Pancreas (tissue), 10 donors: ENCODE results near the gene RGS11. TPM values are rescaled to one million over a fixed set of nuclear protein-coding genes. Genes with fewer than 3 reads are reported as not detected.

Source experiments
- ATAC-seq, 4 donors: fragments of 200-7000 bp; cut with Tn5 transposase; one replicate each; pipeline versions ENCODE4 v1.8.0 to v1.9.1; 2020; ENCODE audit warnings: mild to moderate bottlenecking in 4 of 4, moderate library complexity in 4 of 4
- DNase-seq, 6 donors: peaks; one replicate each; pipeline ENCODE4 v3.0.0-alpha.2; 2020
- FAIRE-seq: peaks from 2 replicates; lab custom pipeline; 2012; peaks lifted over from hg19 to GRCh38; lab: Jason Lieb, UNC
- H3K27ac ChIP-seq, 4 donors: fragments of 200-600 bp; sonication (generic); 1 replicate in 3 of 4; 2 replicates in 1 of 4; pipeline versions ENCODE4 v1.5.0 to v1.8.0; 2020
- H3K27me3 ChIP-seq, 4 donors: fragments of 200-600 bp; one replicate each; pipeline ENCODE4 v1.8.0; 2021
- H3K36me3 ChIP-seq, 3 donors: fragments of 200-600 bp; sonication (generic) in 1 of 3; one replicate each; pipeline versions ENCODE4 v1.5.0 to v1.8.0; 2020 to 2021
- H3K4me1 ChIP-seq, 3 donors: fragments of 200-600 bp; one replicate each; pipeline ENCODE4 v1.8.0; 2021
- H3K4me3 ChIP-seq, 4 donors: fragments of 200-600 bp; sonication (generic) in 2 of 4; one replicate each; pipeline versions ENCODE4 v1.5.0 to v1.8.0; 2020 to 2021
- H3K9me3 ChIP-seq, 4 donors: fragments of 200-600 bp; one replicate each; pipeline ENCODE4 v1.8.0; 2021
- WGBS, 2 donors: extraction: QIAGEN DNeasy Blood & Tissue Kit; methylation state at CpG; one replicate each; pipeline ENCODE4 v1.1.7; 2013; 5-methylcytosine and 5-hydroxymethylcytosine counted together
- intact Hi-C, 3 donors: fragments of 100-400 bp; cut with DNase I; formaldehyde crosslinking; loops; one replicate each; pipeline versions ENCODE4 v1.11.1 to v1.14.2; 2022
- polyA plus RNA-seq, 2 donors: library from polyadenylated mRNA; stranded (reverse); fragments of 200-250 nt; gene quantifications; one replicate each; pipeline ENCODE4 v1.2.3, GENCODE V29; 2013
- total RNA-seq, 6 donors: library from RNA; stranded (reverse); fragmentation: NEBNext Ultra II Directional in 4 of 6; extraction: Animal tissue kit (Norgen Biotek cat#: 25700) in 4 of 6; gene quantifications; one replicate each; pipeline versions ENCODE4 v1.2.1 to v1.2.4, GENCODE V29; 2021 to 2023
- TF ChIP-seq, protein P1 (sequence below), 4 donors: fragments of 200-600 bp; sonication (generic) in 3 of 4; IDR thresholded peaks; one replicate each; pipeline versions ENCODE4 v1.5.0 to v1.8.0; 2021; ENCODE audit warnings: antibody characterized with exemption in 4 of 4
- donor health status: healthy with polysubstance abuse.
- donor health status: DM: no; HTN: no; CAD: no; lungs with moderate emphysema.
- donor health status: DM: no; HTN: no; CAD: no.
- donor health status: control.
- donor health status: control.
- donor health status: Bipolar disorder and iron deficiency.
- donor health status: DM: yes; HTN: yes; CAD: no.
- donor health status: DM: no; HTN: no; CAD: no.
- donor health status: DM: no; HTN: no; CAD: no.
- donor health status: DM: yes; HTN: yes; CAD: no.

RGS11 gene
- total and polyA plus RNA-seq, 8 donors = 4.5 to 47.2 (median 8.1) TPM

DNA sequence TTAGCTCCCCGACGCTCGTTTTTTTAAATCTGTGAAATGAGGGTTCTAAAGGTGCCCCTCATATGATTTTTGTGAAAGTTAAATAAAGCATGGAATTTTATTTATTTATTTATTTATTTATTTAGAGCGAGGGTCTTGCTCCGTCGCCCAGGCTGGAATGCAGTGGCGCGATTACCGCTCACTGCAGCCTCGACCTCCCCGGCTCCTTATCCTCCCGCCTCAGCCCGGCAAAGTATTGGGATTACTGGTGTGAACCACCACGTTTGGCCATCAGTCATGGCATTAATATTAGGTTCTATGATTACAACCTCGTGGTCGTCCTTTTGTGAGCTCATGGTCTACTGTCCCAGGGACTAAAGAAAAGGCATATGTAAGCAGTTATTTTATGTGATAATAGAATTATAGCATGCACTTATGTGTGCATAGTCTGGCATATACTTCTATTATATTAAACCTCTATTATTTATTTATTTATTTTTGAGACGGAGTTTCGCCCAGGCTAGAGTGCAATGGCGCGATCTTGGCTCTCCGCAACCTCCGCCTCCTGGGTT, 45.9 kb downstream of the RGS11 start:
- H3K4me1 ChIP-seq = peaks cover 6 to 16% (median 10%) of the 10 kb centered on the region in 3 donors
- ATAC-seq (no peak), DNase-seq (no peak), FAIRE-seq (no peak)
- intact Hi-C loops = loop anchor here in 1 of 3 donors (5.0 kb wide), 1 partner anchor 47 kb away; the partner anchor contains the start of gene RGS11
- WGBS, 2 donors = 70 to 73% methylated on average over 22 of the region's 22 CpGs
- no peaks in the 10 kb centered on the region for H3K27me3 ChIP-seq
- TF ChIP-seq, protein P1, sequence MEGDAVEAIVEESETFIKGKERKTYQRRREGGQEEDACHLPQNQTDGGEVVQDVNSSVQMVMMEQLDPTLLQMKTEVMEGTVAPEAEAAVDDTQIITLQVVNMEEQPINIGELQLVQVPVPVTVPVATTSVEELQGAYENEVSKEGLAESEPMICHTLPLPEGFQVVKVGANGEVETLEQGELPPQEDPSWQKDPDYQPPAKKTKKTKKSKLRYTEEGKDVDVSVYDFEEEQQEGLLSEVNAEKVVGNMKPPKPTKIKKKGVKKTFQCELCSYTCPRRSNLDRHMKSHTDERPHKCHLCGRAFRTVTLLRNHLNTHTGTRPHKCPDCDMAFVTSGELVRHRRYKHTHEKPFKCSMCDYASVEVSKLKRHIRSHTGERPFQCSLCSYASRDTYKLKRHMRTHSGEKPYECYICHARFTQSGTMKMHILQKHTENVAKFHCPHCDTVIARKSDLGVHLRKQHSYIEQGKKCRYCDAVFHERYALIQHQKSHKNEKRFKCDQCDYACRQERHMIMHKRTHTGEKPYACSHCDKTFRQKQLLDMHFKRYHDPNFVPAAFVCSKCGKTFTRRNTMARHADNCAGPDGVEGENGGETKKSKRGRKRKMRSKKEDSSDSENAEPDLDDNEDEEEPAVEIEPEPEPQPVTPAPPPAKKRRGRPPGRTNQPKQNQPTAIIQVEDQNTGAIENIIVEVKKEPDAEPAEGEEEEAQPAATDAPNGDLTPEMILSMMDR (IDR thresholded peaks at IDR 0.05) = no peak
- H3K9me3 ChIP-seq = no peaks in the 10 kb centered on the region
- H3K36me3 ChIP-seq = peaks cover 0 to 15% (median 0%) of the 10 kb centered on the region in 3 donors
- peak overlapping the region in 3 of 4 donors; percentile 84 to 98 (median 93) for H3K4me3 ChIP-seq
- H3K27ac ChIP-seq = peak overlapping the region in 2 of 4 donors; percentile 94

DNA sequence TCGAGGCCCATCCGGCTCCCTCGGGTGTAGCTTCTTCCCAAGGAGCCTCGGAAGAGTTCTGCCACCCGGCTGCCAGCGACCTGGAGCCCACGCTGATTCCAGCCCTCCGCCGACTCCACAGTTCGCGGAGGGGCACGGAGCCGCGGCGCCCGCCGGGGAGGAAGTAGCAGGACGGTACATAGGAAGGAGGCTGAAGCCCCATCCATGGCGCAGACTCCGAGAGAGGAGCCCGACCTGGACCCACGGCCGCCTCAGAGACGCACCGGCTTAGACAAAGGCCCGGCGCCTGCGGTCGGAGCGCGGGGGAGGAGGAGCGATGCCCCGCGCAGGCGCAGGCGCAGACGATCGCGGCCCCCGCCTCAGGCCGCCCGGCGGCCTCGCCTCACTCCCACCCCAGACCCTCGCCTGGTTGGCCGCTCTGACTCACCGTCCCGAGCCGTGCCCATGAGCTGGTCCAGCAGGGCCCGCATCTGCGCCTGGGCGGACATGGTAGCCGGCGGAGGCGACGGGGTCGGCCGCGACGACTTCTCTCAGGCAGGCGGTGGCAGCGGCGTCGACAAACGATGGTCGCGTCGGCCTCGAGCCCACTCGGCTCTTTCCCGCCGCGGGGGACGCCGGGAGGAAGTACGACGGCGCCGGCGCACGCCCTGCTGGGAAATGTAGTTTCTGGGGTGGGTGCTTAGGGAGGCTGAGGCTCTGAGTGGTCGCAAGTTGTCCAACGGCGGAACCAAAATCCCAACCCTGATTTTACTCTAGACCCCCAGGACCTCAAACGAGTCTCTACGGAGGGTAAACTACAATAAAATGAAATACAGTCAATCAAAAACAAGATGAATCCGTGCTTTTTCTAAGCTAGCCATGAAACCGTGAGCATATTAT, 46.7 kb downstream of the RGS11 start, which contains the start of gene LUC7L:
LUC7L (minus strand) TSS at position 598 of the 879 bp plus-strand sequence; CDS start at position 488, 110 bp downstream.
- H3K27me3 ChIP-seq = no peaks in the 10 kb centered on the region
- TF ChIP-seq, protein P1 (IDR thresholded peaks at IDR 0.05) = no peak
- H3K9me3 ChIP-seq = no peaks in the 10 kb centered on the region
- WGBS, 2 donors = 1 to 2% methylated on average over 60 to 88 of the region's 88 CpGs
- peak; percentile 76 to 95 (median 82) for DNase-seq
- H3K4me1 ChIP-seq = peaks cover 6 to 16% (median 10%) of the 10 kb centered on the region in 3 donors
- intact Hi-C loops = loop anchor here in 1 of 3 donors (5.0 kb wide), 1 partner anchor 48 kb away; the partner anchor contains the start of gene RGS11
- ATAC-seq = peak; percentile 88 to 97 (median 95)
- peak within 1 kb of the TSS; percentile 84 to 98 (median 88) for H3K4me3 ChIP-seq
- peak within 1 kb of the TSS; percentile 89 to 94 (median 92) for H3K27ac ChIP-seq
- peaks cover 0 to 22% (median 0%) of the 10 kb centered on the region in 3 donors for H3K36me3 ChIP-seq
- FAIRE-seq = no peak

DNA sequence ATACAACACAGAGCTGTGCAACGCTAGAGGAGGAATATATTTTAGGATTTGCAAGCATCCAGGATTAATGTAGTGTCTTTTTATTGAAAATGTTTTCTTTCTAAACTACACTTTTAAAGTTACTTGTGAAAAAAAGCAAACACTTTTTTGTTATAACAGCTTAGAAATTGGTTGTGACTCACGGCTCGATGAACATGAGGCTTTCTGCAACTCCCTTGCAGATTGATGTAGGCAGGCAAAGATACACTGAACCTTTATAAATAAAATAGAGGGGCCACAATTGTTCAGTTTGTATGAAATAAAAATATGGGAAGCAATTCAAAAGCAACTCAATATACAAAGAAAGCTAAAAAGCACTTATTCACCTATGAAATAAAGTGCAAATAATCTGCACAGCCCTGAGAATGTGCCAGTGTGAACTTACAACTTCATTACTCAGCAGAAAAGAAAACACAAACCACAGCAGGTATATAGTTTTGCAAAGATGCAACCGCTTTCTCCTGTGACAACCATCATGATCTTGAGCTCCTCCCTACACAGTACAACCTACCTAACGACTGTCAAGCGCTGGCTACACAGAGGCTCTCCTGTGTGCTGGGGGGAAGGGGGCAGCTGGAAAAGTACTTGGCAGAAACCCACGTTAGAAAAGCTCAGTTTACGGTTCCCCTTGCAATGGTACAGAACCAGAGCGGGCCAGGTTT, 47.4 kb downstream of the RGS11 start:
- DNase-seq (no peak), ATAC-seq (peak; percentile 10 to 28 (median 12)), FAIRE-seq (no peak)
- no peaks in the 10 kb centered on the region for H3K9me3 ChIP-seq
- H3K27me3 ChIP-seq = no peaks in the 10 kb centered on the region
- peaks cover 6 to 16% (median 10%) of the 10 kb centered on the region in 3 donors for H3K4me1 ChIP-seq
- WGBS, 2 donors = 12 to 19% methylated on average over 9 of the region's 9 CpGs
- intact Hi-C loops = loop anchor here in 1 of 3 donors (5.0 kb wide), 1 partner anchor 49 kb away; the partner anchor contains the start of gene RGS11
- peak overlapping the region; percentile 89 to 94 (median 92) for H3K27ac ChIP-seq
- TF ChIP-seq, protein P1 (IDR thresholded peaks at IDR 0.05) = no peak
- H3K36me3 ChIP-seq = peaks cover 0 to 29% (median 0%) of the 10 kb centered on the region in 3 donors
- peak overlapping the region; percentile 84 to 98 (median 88) for H3K4me3 ChIP-seq

DNA sequence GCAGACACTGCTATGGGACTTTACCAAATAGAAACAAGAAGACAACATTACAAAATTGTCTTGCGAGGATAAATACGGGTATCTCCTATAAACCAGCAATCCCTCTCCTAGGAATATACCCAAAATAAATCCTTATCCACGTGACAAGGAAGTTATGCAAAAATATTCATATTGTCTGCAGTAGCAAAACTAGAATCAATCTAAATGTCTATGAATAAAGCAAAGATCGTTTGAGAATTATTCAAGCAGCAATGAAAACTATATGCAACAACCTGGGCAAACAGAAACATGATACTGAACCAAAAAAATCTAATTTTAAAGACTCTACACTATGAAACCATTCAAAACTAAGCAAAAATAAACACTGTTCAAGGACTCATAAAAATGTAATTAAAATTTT, 55.7 kb downstream of the RGS11 start:
- intact Hi-C loops = no loop called here
- ATAC-seq = no peak

More for the DNA sequence above, 55.7 kb downstream of the RGS11 start:
- no peaks in the 10 kb centered on the region for H3K9me3 ChIP-seq
- TF ChIP-seq, protein P1 (IDR thresholded peaks at IDR 0.05) = no peak
- no peak for DNase-seq
- no peak overlapping the region for H3K4me3 ChIP-seq
- no peak for FAIRE-seq
- no peak overlapping the region for H3K27ac ChIP-seq
- peaks cover 0 to 52% (median 6%) of the 10 kb centered on the region in 3 donors for H3K36me3 ChIP-seq
- no peaks in the 10 kb centered on the region for H3K27me3 ChIP-seq
- WGBS, 2 donors = 60 to 65% methylated on average over 4 of the region's 4 CpGs
- no peaks in the 10 kb centered on the region for H3K4me1 ChIP-seq

Other genes with a start within 250 kb of the RGS11 start
- 1 to 10 TPM; 2.8 to 4.7 (median 4.1) TPM for gene POLR3K, start 222.3 kb downstream of the RGS11 start, total RNA-seq
- gene POLR3K, start 222.3 kb downstream of the RGS11 start, polyA plus RNA-seq = 1 to 10 TPM; 4.1 to 5.3 TPM
- 1 to 10 TPM; 6.8 to 9.2 (median 7.8) TPM for gene SNRNP25, start 222.1 kb downstream of the RGS11 start, total RNA-seq
- 10 to 100 TPM; 17.1 to 17.3 TPM for gene SNRNP25, start 222.1 kb downstream of the RGS11 start, polyA plus RNA-seq
- 10 to 100 TPM in 5 of 6 donors, 1 to 10 TPM in 1; 7.3 to 24.0 (median 11.2) TPM for gene RHBDF1, start 203.3 kb downstream of the RGS11 start, total RNA-seq
- gene RHBDF1, start 203.3 kb downstream of the RGS11 start, polyA plus RNA-seq = 10 to 100 TPM; 54.1 to 56.3 TPM
- 10 to 100 TPM; 19.2 to 28.3 (median 24.4) TPM for gene MPG, start 197.7 kb downstream of the RGS11 start, total RNA-seq
- 10 to 100 TPM; 48.4 to 62.5 TPM for gene MPG, start 197.7 kb downstream of the RGS11 start, polyA plus RNA-seq
- 10 to 100 TPM in 5 of 6 donors, 1 to 10 TPM in 1; 8.6 to 16.4 (median 13.3) TPM for gene NPRL3, start 137.3 kb downstream of the RGS11 start, total RNA-seq
- gene NPRL3, start 137.3 kb downstream of the RGS11 start, polyA plus RNA-seq = 10 to 100 TPM; 18.9 to 25.2 TPM
- under 1 TPM in 1 of 6 donors, not detected in 5; 0.35 TPM for gene HBZ, start 123.3 kb downstream of the RGS11 start, total RNA-seq
- not detected for gene HBZ, start 123.3 kb downstream of the RGS11 start, polyA plus RNA-seq
- gene HBM, start 110.0 kb downstream of the RGS11 start, total RNA-seq = not detected
- not detected for gene HBM, start 110.0 kb downstream of the RGS11 start, polyA plus RNA-seq
- 10 to 100 TPM in 2 of 6 donors, 1 to 10 TPM in 4; 1.1 to 39.5 (median 3.7) TPM for gene HBA2, start 103.1 kb downstream of the RGS11 start, total RNA-seq
- gene HBA2, start 103.1 kb downstream of the RGS11 start, polyA plus RNA-seq = 1 to 10 TPM; 3.7 to 6.1 TPM
- gene HBA1, start 99.3 kb downstream of the RGS11 start, total RNA-seq = 10 to 100 TPM in 3 of 6 donors, 1 to 10 TPM in 3; 1.9 to 51.7 (median 7.0) TPM
- gene HBA1, start 99.3 kb downstream of the RGS11 start, polyA plus RNA-seq = 1 to 10 TPM in 1 of 2 donors, under 1 TPM in 1; 0.85 to 4.2 TPM
- under 1 TPM in 1 of 6 donors, not detected in 5; 0.32 TPM for gene HBQ1, start 95.5 kb downstream of the RGS11 start, total RNA-seq
- gene HBQ1, start 95.5 kb downstream of the RGS11 start, polyA plus RNA-seq = not detected
- gene LUC7L, start 46.5 kb downstream of the RGS11 start, total RNA-seq = 10 to 100 TPM; 20.6 to 54.4 (median 31.8) TPM
- gene LUC7L, start 46.5 kb downstream of the RGS11 start, polyA plus RNA-seq = 100 to 1,000 TPM; 273 to 333 TPM
- gene FAM234A, start 41.1 kb downstream of the RGS11 start, total RNA-seq = 10 to 100 TPM; 34.2 to 51.2 (median 39.7) TPM
- 10 to 100 TPM; 39.1 to 49.7 TPM for gene FAM234A, start 41.1 kb downstream of the RGS11 start, polyA plus RNA-seq
- 10 to 100 TPM in 5 of 6 donors, 1 to 10 TPM in 1; 5.6 to 62.8 (median 50.7) TPM for gene ARHGDIG, start 4.6 kb upstream of the RGS11 start, total RNA-seq
- 100 to 1,000 TPM in 1 of 2 donors, 10 to 100 TPM in 1; 35.6 to 165 TPM for gene ARHGDIG, start 4.6 kb upstream of the RGS11 start, polyA plus RNA-seq
- gene PDIA2, start 7.2 kb upstream of the RGS11 start, total RNA-seq = 1,000 to 10,000 TPM in 3 of 6 donors, 100 to 1,000 TPM in 2, 10 to 100 TPM in 1; 13.0 to 1,352 (median 889) TPM
- gene PDIA2, start 7.2 kb upstream of the RGS11 start, polyA plus RNA-seq = 1,000 to 10,000 TPM; 1,758 to 3,084 TPM
- 10 to 100 TPM in 3 of 6 donors, 1 to 10 TPM in 3; 8.0 to 13.6 (median 9.6) TPM for gene AXIN1, start 76.8 kb upstream of the RGS11 start, total RNA-seq
- 10 to 100 TPM; 12.3 to 12.8 TPM for gene AXIN1, start 76.8 kb upstream of the RGS11 start, polyA plus RNA-seq
- 10 to 100 TPM in 5 of 6 donors, 1 to 10 TPM in 1; 9.2 to 22.0 (median 18.6) TPM for gene MRPL28, start 94.6 kb upstream of the RGS11 start, total RNA-seq
- gene MRPL28, start 94.6 kb upstream of the RGS11 start, polyA plus RNA-seq = 10 to 100 TPM; 58.1 to 65.4 TPM
- 10 to 100 TPM; 53.1 to 75.5 (median 58.9) TPM for gene PGAP6, start 106.0 kb upstream of the RGS11 start, total RNA-seq
- 10 to 100 TPM; 62.1 to 88.5 TPM for gene PGAP6, start 106.0 kb upstream of the RGS11 start, polyA plus RNA-seq
- gene NME4, start 121.3 kb upstream of the RGS11 start, total RNA-seq = 10 to 100 TPM; 11.0 to 32.5 (median 20.8) TPM
- gene NME4, start 121.3 kb upstream of the RGS11 start, polyA plus RNA-seq = 10 to 100 TPM; 48.4 to 68.6 TPM
- gene DECR2, start 125.9 kb upstream of the RGS11 start, total RNA-seq = 10 to 100 TPM in 5 of 6 donors, 1 to 10 TPM in 1; 9.2 to 21.4 (median 15.6) TPM
- 10 to 100 TPM; 48.8 to 68.0 TPM for gene DECR2, start 125.9 kb upstream of the RGS11 start, polyA plus RNA-seq
- 10 to 100 TPM; 22.0 to 41.3 (median 29.7) TPM for gene RAB11FIP3, start 149.7 kb upstream of the RGS11 start, total RNA-seq
- gene RAB11FIP3, start 149.7 kb upstream of the RGS11 start, polyA plus RNA-seq = 10 to 100 TPM; 42.4 to 67.4 TPM